ENCODE results near the gene WDR44. TPM values are rescaled to one million over a fixed set of nuclear protein-coding genes. Genes with fewer than 3 reads are reported as not detected.

Gene WDR44
- total and polyA plus RNA-seq, 9 donors = 6.1 to 17.9 (median 15.3) TPM

DNA sequence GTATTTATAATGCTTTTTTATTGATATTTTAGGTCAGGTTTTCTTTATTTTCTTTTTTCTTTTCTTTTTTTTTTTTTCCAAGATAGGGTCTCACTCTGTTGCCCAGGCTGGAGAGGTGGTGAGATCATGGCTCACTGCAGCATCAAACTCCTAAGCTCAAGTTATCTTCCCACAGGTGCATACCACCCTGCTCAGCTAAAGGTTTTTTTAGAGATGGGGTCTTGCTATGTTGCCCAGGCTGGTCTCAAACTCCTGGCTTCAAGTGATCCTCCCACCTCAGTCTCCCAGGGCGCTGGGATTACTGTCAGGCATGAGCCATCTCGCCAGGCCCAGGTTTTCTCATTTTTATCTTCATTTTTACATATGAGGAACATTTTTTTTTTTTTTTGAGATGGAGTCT lies 3.3 kb downstream of the WDR44 start:
- Histone ChIP-seq H3K4me3 (no peak overlapping the region), H3K9me3 (no peaks in the 10 kb centered on the region), H3K27ac (no peak overlapping the region), H3K36me3 (no peaks in the 10 kb centered on the region), H3K4me1 (ENCODE audit: insufficient read depth) (no peaks in the 10 kb centered on the region), H3K27me3 (no peaks in the 10 kb centered on the region)
- intact Hi-C loops (cut with DNase I) = no loop called here
- WGBS, 3 donors = 64 to 67% (median 64%) methylated on average over 2 of the region's 2 CpGs
- no peak for DNase-seq
- TF ChIP-seq POLR2A (IDR thresholded peaks at IDR 0.05) = no peak
- no peak for TF ChIP-seq EP300 (IDR thresholded peaks at IDR 0.05)
- TF ChIP-seq, protein P1, sequence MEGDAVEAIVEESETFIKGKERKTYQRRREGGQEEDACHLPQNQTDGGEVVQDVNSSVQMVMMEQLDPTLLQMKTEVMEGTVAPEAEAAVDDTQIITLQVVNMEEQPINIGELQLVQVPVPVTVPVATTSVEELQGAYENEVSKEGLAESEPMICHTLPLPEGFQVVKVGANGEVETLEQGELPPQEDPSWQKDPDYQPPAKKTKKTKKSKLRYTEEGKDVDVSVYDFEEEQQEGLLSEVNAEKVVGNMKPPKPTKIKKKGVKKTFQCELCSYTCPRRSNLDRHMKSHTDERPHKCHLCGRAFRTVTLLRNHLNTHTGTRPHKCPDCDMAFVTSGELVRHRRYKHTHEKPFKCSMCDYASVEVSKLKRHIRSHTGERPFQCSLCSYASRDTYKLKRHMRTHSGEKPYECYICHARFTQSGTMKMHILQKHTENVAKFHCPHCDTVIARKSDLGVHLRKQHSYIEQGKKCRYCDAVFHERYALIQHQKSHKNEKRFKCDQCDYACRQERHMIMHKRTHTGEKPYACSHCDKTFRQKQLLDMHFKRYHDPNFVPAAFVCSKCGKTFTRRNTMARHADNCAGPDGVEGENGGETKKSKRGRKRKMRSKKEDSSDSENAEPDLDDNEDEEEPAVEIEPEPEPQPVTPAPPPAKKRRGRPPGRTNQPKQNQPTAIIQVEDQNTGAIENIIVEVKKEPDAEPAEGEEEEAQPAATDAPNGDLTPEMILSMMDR (IDR thresholded peaks at IDR 0.05) = no peak

DNA sequence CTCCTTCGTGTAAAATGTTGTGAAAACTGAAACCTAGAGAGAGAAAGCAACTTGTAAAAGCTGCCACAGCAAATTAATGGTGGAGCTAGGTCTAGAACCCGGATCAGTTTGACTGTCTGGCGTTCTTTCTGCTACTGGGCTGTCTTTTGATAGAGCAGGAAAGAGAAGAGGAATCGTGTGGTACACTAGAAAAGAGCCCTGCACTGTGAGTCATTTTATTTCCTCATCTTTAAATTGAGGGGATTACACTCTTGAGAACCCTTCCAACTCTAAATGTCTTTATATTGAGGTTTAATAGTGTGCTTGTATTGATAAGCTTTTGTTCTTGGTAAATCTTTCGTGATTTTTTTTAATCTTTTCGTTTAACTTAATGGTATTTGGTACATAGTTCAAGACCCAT lies 4.3 kb downstream of the WDR44 start:
- TF ChIP-seq POLR2A (IDR thresholded peaks at IDR 0.05) (no peak), EP300 (IDR thresholded peaks at IDR 0.05) (no peak)
- TF ChIP-seq, protein P1 (IDR thresholded peaks at IDR 0.05) = no peak
- no peaks in the 10 kb centered on the region for H3K36me3 ChIP-seq
- 21 to 35% (median 24%) methylated on average over 6 of the region's 6 CpGs for WGBS, 3 donors
- intact Hi-C loops (cut with DNase I) = no loop called here
- no peaks in the 10 kb centered on the region for H3K27me3 ChIP-seq
- H3K4me3 ChIP-seq = no peak overlapping the region
- no peak for DNase-seq
- H3K9me3 ChIP-seq = no peaks in the 10 kb centered on the region
- H3K4me1 ChIP-seq (ENCODE audit: insufficient read depth) = no peaks in the 10 kb centered on the region
- no peak overlapping the region for H3K27ac ChIP-seq

DNA sequence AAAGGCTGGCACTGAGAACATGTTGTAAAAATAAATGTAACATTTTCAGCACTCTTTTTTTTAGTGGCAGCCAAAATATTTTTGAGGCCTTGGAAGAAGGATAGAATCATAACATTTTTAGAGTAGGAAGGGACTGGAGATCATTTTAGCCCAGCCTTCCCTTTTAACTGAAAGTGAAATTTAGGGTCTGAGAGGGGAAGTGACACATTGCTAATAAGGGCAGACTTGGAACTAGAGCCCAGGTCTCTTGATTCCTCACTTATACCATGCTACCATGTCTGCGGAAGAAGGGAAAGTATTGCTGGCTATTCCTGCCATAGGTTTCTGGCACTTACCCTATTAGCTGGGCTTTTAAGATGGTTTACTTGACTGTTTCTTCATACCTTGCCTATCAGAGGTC lies 4.8 kb downstream of the WDR44 start:
- H3K4me3 ChIP-seq = no peak overlapping the region
- H3K4me1 ChIP-seq (ENCODE audit: insufficient read depth) = no peaks in the 10 kb centered on the region
- H3K9me3 ChIP-seq = no peaks in the 10 kb centered on the region
- H3K27me3 ChIP-seq = no peaks in the 10 kb centered on the region
- H3K36me3 ChIP-seq = no peaks in the 10 kb centered on the region
- TF ChIP-seq, protein P1 (IDR thresholded peaks at IDR 0.05) = no peak
- no peak for TF ChIP-seq EP300 (IDR thresholded peaks at IDR 0.05)
- TF ChIP-seq POLR2A (IDR thresholded peaks at IDR 0.05) = no peak
- no peak for DNase-seq
- no peak overlapping the region for H3K27ac ChIP-seq
- 63 to 87% (median 73%) methylated on average over 1 of the region's 1 CpG for WGBS, 3 donors
- intact Hi-C loops (cut with DNase I) = no loop called here

DNA sequence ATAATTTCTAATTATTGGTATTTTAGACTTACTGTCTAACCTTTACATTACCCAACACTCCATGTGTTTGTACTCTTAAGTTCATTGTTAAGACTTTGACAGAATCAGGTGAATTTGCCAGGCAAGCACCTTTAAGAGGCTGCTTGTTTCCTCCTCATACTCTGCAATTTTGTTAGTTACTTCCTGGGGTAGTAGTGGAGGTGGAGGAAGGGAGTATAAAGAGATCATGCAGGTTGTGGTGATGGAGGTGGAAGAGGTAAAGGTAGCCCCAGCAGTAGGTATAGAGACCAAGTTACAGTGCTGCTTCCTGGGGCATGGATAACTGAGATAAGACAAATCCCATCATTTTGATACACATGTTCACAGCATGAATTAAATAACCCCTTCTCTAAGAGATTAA lies 6.7 kb downstream of the WDR44 start:
- Histone ChIP-seq H3K27me3 (no peaks in the 10 kb centered on the region), H3K9me3 (no peaks in the 10 kb centered on the region), H3K36me3 (no peaks in the 10 kb centered on the region), H3K4me1 (ENCODE audit: insufficient read depth) (no peaks in the 10 kb centered on the region), H3K4me3 (no peak overlapping the region), H3K27ac (no peak overlapping the region)
- TF ChIP-seq POLR2A (IDR thresholded peaks at IDR 0.05) (no peak), EP300 (IDR thresholded peaks at IDR 0.05) (no peak)
- TF ChIP-seq, protein P1 (IDR thresholded peaks at IDR 0.05) = no peak
- intact Hi-C loops (cut with DNase I) = no loop called here
- DNase-seq = no peak
